Measurements from ENCODE around the gene EZH1.
"Not testable (repeated sequence)": the region's sequence is repeated elsewhere in the genome, so short reads cannot be mapped to it uniquely, and the experiment has no call there.

The EZH1 gene

DNA sequence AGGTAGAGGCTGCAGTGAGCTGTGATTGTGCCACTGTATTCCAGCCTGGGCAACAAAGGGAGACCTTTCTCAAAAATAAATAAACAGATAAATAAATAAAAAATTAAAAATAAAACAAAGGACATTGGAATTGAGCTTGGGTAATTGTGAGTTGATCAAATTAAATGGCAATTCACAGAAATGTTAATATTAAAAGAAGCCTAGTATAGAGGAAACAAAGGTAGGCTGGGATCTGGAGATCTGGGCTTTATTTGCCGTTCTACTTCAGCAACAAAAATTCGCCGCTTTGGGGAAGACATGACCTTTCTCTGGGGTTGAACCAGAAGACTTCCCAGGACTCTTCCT lies 28.1 kb upstream of the EZH1 start:
- no peak for DNase-seq (ENCODE audit: low read depth in 2 of 2)

GRCh38 chr17:42769964-42770363 lies 25.1 kb upstream of the EZH1 start:
- not testable (repeated sequence) for DNase-seq (ENCODE audit: low read depth in 2 of 2)

DNA sequence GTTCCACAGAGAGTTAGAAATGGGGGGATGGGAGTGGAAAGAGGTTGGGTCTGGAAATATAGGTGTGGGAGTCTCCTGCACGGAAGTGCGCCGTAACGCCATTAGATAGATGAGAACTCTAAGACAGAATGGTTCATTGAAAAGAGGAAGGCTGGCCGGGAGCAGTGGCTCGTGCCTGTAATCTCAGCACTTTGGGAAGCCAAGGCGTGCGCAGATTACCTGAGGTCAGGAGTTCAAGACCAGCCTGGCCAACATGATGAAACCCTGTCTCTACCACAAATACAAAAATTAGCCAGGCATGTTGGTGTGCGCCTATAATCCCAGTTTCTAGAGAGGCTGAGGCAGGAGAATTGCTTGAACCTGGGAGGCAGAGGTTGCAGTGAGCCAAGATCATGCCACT lies 23.2 kb upstream of the EZH1 start:
- DNase-seq (ENCODE audit: low read depth in 2 of 2) = not testable (repeated sequence)

DNA sequence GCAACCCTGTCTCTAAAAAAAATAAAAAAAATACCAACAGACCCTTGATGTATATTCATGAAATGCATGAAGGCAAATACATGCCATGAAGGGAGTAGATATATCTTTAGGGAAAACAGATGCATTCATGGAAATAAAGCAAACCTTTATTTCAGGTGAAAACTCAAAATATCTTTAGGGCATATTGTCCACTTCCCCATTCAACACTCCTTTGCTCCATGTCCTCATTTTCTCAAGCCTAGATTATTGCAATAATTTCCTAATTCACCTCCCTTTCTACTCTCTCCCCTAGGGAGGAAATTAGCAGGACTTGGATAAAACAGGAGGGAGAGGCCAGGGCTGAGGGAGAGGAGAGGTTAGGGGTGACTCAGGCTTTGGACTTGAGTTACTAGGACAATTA lies 22.7 kb upstream of the EZH1 start:
- no peak for DNase-seq (ENCODE audit: low read depth in 2 of 2)

DNA sequence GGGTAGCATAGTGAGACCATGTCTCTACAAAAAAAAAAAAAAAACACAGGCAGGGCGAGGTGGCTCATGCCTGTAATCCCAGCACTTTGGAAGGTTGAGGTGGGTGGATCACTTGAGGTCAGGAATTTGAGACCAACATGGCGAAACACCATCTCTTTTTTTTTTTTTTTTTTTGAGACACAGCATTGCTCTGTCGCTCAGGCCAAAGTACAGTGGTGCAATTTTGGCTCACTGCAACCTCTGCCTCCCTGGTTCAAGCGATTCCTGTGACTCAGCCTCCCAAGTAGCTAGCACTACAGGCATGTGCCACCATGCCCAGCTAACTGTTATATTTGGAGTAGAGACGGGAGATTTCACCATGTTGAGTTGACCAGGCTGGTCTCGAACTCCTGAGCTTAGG lies 21.3 kb upstream of the EZH1 start:
- no peak for DNase-seq (ENCODE audit: low read depth in 2 of 2)

- DNase-seq (ENCODE audit: low read depth in 2 of 2) = no peak
These were observed 16.8 kb upstream of the EZH1 start for GRCh38 chr17:42761638-42762037.

DNA sequence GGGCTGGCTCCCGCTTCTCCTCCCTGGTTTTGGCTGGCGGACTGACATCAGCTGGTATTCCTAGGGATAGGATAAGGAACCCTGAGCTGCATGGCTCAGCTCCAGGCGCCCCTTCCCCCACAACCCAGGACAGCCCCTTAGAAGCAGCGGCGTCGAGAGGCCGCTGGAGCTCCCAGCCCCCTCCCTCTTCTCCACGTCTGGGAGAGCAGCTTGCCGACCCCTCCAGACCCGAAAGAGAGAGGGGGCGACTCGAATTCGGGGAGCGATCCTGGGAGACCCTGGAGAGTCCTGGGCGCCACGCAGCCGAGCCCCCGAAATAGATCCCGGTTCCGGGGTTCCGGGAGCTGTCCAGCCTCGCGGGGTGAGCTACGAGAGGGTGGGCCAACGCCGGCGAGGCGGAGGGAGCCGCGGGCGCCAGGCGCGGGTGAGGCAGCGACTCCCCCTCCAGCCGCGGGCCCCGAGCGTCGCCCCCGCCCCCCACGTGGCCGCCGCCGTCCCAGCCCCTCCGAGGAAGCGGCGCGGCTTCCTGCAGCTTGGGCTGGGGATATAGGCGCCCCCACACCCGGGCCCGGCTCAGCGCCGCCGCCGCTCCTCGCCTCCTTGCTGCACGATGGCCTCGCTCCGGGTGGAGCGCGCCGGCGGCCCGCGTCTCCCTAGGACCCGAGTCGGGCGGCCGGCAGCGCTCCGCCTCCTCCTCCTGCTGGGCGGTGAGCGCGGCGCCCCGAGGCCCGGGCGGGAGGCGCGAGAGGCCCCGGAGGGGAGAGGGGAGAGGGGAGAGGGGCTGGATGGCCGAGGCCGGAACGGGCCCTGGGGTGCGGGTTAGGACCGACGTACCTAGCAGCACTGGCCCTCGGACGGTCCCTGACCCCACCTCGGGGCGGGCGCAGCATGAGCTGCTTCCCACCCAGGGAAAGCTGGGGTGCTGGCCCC lies 16.1 kb upstream of the EZH1 start, which contains the start of gene RAMP2:
Gene RAMP2 (plus strand): TSS at position 576 of the 930 bp plus-strand sequence. CDS start 35 bp downstream, at position 611.
- no peak for DNase-seq (ENCODE audit: low read depth in 2 of 2)

GRCh38 chr17:42759982-42760651 lies 15.3 kb upstream of the EZH1 start:
- DNase-seq (ENCODE audit: low read depth in 2 of 2) = no peak

DNA sequence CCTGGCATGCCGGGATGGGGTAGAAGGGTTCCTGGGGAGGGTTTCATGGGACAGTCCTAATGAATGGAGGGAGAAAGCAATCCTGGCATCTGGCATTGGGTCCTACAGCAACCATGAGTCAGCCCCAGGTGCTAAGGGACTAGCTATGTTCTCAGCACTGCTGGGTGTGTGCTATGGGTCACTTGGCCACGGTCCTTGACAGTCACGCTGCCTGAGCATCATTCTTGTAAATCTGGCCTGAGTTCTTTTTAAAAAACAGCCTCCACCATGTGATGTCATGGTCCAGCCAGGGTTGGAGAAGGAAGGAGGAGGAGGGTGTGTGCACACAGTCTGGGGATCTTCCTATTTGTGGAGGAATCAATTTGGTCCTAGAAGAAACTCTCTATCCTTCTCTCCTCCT lies 9.9 kb upstream of the EZH1 start:
- DNase-seq (ENCODE audit: low read depth in 2 of 2) = no peak

- no peak for DNase-seq (ENCODE audit: low read depth in 2 of 2)
These were observed 6.8 kb upstream of the EZH1 start for GRCh38 chr17:42751628-42752027.

DNA sequence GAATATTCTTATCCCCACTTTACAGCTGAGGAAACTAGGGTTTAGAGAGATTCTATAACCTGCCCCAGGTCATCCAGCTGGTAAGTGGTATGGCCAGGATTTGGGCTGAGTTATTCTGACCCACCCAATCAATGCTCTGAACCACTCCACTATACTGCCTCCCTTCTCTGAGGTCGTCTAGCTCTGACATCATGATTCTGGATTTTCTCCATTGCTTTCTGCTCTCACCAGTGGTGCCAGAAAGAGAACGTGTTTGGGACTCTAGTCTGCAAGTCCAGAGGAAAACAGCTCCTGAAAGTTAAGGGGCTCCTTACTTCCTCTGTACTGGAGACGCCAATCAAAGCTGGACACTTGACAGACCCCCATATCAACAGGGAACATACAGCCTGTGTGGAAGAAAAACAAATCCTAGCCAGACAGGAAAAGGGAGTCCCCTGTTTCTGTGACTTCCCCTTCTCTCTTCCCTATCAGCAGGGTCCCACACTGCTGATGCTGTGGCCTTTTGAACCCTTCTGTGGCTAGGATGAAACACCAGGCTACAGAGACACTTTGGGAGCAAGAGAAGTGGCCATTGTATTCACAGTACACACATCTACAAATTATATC lies 6.0 kb upstream of the EZH1 start:
- DNase-seq (ENCODE audit: low read depth in 2 of 2) = no peak

DNA sequence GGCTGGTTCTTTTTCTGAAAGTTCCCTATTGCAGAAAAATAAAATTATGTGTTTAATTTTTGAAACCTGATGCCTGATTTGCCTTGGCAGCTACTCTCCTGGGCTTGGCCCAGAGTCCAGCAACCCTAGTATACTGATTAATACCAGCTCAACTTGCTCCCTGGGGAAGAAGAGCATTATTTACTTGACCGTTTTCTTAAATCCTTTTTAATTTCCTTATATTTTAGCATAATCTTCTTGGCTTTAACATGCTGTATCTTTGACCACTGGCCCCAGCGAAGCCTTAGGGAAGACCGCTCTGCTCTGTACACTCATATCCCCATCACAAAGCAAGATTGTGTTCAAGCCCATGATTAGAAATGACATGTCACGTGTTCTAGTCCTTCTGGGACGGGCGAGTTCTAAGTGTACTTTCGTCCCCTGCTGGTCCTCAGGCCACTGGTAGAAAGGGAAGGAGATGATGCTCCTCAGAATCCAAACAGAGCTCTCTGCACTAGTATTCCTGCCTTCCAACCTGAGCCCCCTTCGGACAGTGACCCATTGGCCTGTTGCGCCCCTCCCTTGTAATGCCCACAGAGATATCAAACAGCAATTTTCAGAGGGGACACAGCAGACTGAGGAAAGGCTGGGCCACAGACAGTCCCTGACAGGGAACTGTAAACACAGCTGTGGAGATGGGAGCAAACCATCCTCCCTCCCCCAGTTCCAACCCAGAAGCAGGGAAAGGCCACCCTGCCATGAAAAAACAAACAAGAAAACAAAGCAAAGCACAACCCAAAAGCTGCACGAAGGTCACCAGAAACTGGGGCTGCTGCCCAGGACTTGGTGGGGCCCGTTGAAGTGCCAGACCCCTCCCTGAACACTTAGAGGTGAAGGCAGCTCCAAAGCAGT lies 4.3 kb upstream of the EZH1 start:
- no peak for DNase-seq (ENCODE audit: low read depth in 2 of 2)

GRCh38 chr17:42748202-42748907 lies 3.5 kb upstream of the EZH1 start:
- no peak for DNase-seq (ENCODE audit: low read depth in 2 of 2)

- peak; percentile 65 to 67 for DNase-seq (ENCODE audit: low read depth in 2 of 2)
These were observed 496 bp downstream of the EZH1 start for GRCh38 chr17:42744283-42744805.

DNA sequence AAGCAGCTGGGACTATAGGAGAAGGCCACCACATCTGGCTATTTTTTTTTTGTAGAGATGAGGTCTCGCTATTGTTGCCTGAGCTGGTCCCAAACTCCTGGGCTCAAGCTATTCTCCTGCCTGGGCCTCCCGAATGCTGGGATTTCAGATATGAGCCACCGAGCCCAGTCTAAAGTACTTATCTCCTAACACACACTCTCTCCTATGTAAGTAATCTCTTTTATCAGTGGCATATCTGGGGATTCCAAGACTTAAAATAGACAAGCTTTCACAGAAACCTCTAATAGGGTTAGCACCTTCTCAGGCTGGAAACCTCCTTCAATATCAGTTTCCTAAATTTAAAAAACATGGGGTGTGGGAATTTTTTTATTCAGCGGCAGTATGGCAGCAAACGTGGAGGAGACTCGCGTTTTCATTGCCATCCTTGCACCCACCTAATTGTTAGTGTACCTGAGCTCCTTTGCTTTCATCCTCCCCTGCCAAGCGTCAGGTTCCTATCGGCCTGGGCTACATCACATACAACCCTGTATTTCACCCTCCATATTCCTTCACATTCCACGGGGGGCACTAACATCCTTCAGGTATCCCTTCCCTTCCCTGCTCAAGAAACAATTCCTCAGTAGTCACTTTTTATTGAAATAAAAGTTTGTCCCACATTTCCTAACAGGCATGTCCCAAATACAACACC lies 1.1 kb downstream of the EZH1 start:
- DNase-seq (ENCODE audit: low read depth in 2 of 2) = no peak

GRCh38 chr17:42742916-42743315 lies 1.9 kb downstream of the EZH1 start:
- DNase-seq (ENCODE audit: low read depth in 2 of 2) = not testable (repeated sequence)

- no peak for DNase-seq (ENCODE audit: low read depth in 2 of 2)
These were observed 4.1 kb downstream of the EZH1 start for GRCh38 chr17:42740699-42741098.

DNA sequence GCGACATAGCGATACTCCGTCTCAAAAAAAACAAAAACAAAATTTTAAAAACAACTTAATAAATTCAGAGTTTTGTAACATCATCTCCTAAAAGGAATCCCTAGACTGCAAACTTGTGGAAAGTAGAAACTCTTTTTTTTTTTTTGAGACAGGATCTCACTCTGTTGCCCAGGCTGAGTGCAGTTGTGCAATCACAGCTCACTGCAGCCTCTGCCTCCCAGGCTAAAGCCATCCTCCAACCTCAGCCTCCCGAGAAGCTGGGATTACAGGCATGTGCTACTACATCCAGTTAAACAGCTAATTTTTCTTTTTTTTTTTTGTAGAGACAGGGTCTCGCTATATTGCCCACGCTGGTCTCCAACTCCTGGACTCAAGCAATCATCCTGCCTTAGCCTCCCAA lies 19.7 kb downstream of the EZH1 start:
- DNase-seq (ENCODE audit: low read depth in 2 of 2) = no peak

DNA sequence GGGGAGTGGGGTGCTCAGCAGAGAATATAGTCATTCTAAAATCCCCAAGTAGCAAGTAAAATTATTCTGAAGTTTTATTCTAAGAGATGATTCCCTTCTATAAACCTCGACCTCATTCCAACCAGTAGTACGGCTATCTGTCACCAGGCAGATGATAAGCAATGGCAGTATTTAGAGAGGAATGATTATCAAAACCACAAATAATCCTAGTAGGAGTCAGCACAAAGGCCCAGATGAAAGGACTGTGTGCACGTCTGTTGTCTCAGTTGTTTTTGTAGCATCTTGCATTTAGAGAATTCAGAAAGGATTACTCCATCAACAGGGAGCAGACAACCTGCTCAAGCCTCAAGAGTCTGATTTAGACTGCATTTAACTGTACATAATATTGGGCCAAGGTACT lies 21.2 kb downstream of the EZH1 start:
- no peak for DNase-seq (ENCODE audit: low read depth in 2 of 2)

GRCh38 chr17:42720996-42721583 lies 23.8 kb downstream of the EZH1 start:
- no peak for DNase-seq (ENCODE audit: low read depth in 2 of 2)
